Small intestine (tissue), 7 donors: Measurements from ENCODE around the gene ASGR2. TPM values are rescaled to one million over a fixed set of nuclear protein-coding genes. Genes with fewer than 3 reads are reported as not detected.

Source experiments
- DNase-seq, 2 donors: peaks; one replicate each; pipeline versions ENCODE4 v3.0.0 to v3.0.0-alpha.2; 2013
- FAIRE-seq: peaks from 2 replicates; lab custom pipeline; 2012; peaks lifted over from hg19 to GRCh38; lab: Jason Lieb, UNC
- H3K27ac ChIP-seq, 3 donors: one replicate each; pipeline ENCODE4 v1.5.1; 2013; ENCODE audit warnings: low read length in 2 of 3, mild to moderate bottlenecking in 2 of 3, control low read depth in 1 of 3, inconsistent platforms in 1 of 3, low read depth in 1 of 3, moderate library complexity in 1 of 3
- H3K27me3 ChIP-seq, 3 donors: one replicate each; pipeline ENCODE4 v1.6.1; 2013; ENCODE audit warnings: low read length in 3 of 3, inconsistent platforms in 1 of 3; ENCODE audit not compliant: control insufficient read depth in 3 of 3, insufficient read depth in 3 of 3
- H3K36me3 ChIP-seq, 3 donors: one replicate each; pipeline ENCODE4 v1.6.1; 2013; ENCODE audit warnings: low read length in 3 of 3, inconsistent platforms in 1 of 3, low read depth in 1 of 3, mild to moderate bottlenecking in 1 of 3, moderate library complexity in 1 of 3; ENCODE audit not compliant: control insufficient read depth in 3 of 3, insufficient read depth in 2 of 3
- H3K4me1 ChIP-seq, 3 donors: one replicate each; pipeline ENCODE4 v1.6.1; 2013; ENCODE audit warnings: low read length in 2 of 3, inconsistent platforms in 1 of 3, low read depth in 1 of 3, mild to moderate bottlenecking in 1 of 3, moderate library complexity in 1 of 3; ENCODE audit not compliant: control insufficient read depth in 3 of 3, insufficient read depth in 2 of 3
- H3K4me3 ChIP-seq, 3 donors: one replicate each; pipeline ENCODE4 v1.5.1; 2013; ENCODE audit warnings: low read length in 3 of 3, control low read depth in 1 of 3, inconsistent platforms in 1 of 3, low read depth in 1 of 3, mild to moderate bottlenecking in 1 of 3, moderate library complexity in 1 of 3
- H3K9me3 ChIP-seq, 2 donors: one replicate each; pipeline ENCODE4 v1.6.1; 2013; ENCODE audit warnings: low read depth in 1 of 2, low read length in 1 of 2; ENCODE audit not compliant: control insufficient read depth in 2 of 2, insufficient read depth in 1 of 2
- WGBS, 3 donors: extraction: QIAGEN DNeasy Blood & Tissue Kit; methylation state at CpG; one replicate each; pipeline ENCODE4 v1.1.7; 2013; 5-methylcytosine and 5-hydroxymethylcytosine counted together
- polyA plus RNA-seq, 4 donors: library from polyadenylated mRNA; stranded (reverse) in 3 of 4; unstranded in 1 of 4; fragments of 200-250 nt in 3 of 4; fragments of 120-200 nt in 1 of 4; gene quantifications; one replicate each; pipeline versions ENCODE4 v1.2.1 to v1.2.3, GENCODE V29; 2013
- donor health status: healthy with polysubstance abuse.
- donor health status: control.
- donor health status: control.
- donor health status: Bipolar disorder and iron deficiency.
- donor health status: healthy.

Gene ASGR2
- polyA plus RNA-seq, 4 donors, result 0.46 to 0.81 TPM; not detected in 2

- Histone ChIP-seq H3K36me3 (no peaks in the 10 kb centered on the region), H3K27me3 (peaks cover 0 to 3% (median 0%) of the 10 kb centered on the region in 3 donors), H3K4me3 (no peak overlapping the region), H3K4me1 (no peaks in the 10 kb centered on the region), H3K27ac (no peak overlapping the region), H3K9me3 (peaks cover 0 to 4% of the 10 kb centered on the region in 2 donors)
- no peak for DNase-seq
- 43 to 57% (median 54%) methylated on average over 7 of the region's 7 CpGs for WGBS, 3 donors
- no peak for FAIRE-seq
Observed at GRCh38 chr17:7084088-7084487, 30.5 kb downstream of the ASGR2 start.

GRCh38 chr17:7083592-7083991, 31.0 kb downstream of the ASGR2 start:
- Histone ChIP-seq H3K9me3 (peaks cover 0 to 4% of the 10 kb centered on the region in 2 donors), H3K4me3 (no peak overlapping the region), H3K36me3 (no peaks in the 10 kb centered on the region), H3K27ac (no peak overlapping the region), H3K27me3 (peaks cover 0 to 3% (median 0%) of the 10 kb centered on the region in 3 donors), H3K4me1 (no peaks in the 10 kb centered on the region)
- WGBS, 3 donors, result 82 to 84% (median 82%) methylated on average over 4 of the region's 4 CpGs
- no peak for FAIRE-seq
- DNase-seq, result no peak

- DNase-seq, result peak in 1 of 2 donors; percentile 7
Observed at GRCh38 chr17:7081341-7082062, 33.1 kb downstream of the ASGR2 start.

GRCh38 chr17:7080456-7081041, 34.1 kb downstream of the ASGR2 start:
- DNase-seq (no peak), FAIRE-seq (no peak)
- H3K36me3 ChIP-seq, result no peaks in the 10 kb centered on the region
- H3K4me1 ChIP-seq, result no peaks in the 10 kb centered on the region
- no peak overlapping the region for H3K4me3 ChIP-seq
- H3K27me3 ChIP-seq, result no peaks in the 10 kb centered on the region
- no peak overlapping the region for H3K27ac ChIP-seq
- WGBS, 3 donors, result 59 to 82% (median 78%) methylated on average over 10 of the region's 10 CpGs
- H3K9me3 ChIP-seq, result peaks cover 0 to 4% of the 10 kb centered on the region in 2 donors

More at GRCh38 chr17:7081341-7082062, 33.1 kb downstream of the ASGR2 start:
- 78 to 83% (median 82%) methylated on average over 16 of the region's 16 CpGs for WGBS, 3 donors
- Histone ChIP-seq H3K4me1 (no peaks in the 10 kb centered on the region), H3K4me3 (no peak overlapping the region), H3K36me3 (no peaks in the 10 kb centered on the region), H3K27ac (no peak overlapping the region), H3K9me3 (peaks cover 0 to 4% of the 10 kb centered on the region in 2 donors), H3K27me3 (no peaks in the 10 kb centered on the region)
- no peak for FAIRE-seq

- peaks cover 0 to 4% of the 10 kb centered on the region in 2 donors for H3K9me3 ChIP-seq
- H3K4me1 ChIP-seq, result no peaks in the 10 kb centered on the region
- H3K36me3 ChIP-seq, result no peaks in the 10 kb centered on the region
- H3K27ac ChIP-seq, result peak within 1 kb of the TSS in 1 of 3 donors; percentile 6
- H3K4me3 ChIP-seq, result no peak within 1 kb of the TSS
- WGBS, 3 donors, result 63 to 68% (median 67%) methylated on average over 15 of the region's 15 CpGs
- no peak for DNase-seq
- no peak for FAIRE-seq
- H3K27me3 ChIP-seq, result no peaks in the 10 kb centered on the region
Observed at GRCh38 chr17:7079581-7080455, 34.8 kb downstream of the ASGR2 start, which contains the start of gene CLEC10A. TSS of gene CLEC10A (minus strand) at chr17:7080251. CDS start at chr17:7078812, 1,439 bp downstream.

GRCh38 chr17:7078711-7079110, 35.9 kb downstream of the ASGR2 start:
- FAIRE-seq (no peak), DNase-seq (no peak)
- no peaks in the 10 kb centered on the region for H3K4me1 ChIP-seq
- H3K36me3 ChIP-seq, result no peaks in the 10 kb centered on the region
- 79 to 82% (median 80%) methylated on average over 10 of the region's 10 CpGs for WGBS, 3 donors
- H3K27me3 ChIP-seq, result no peaks in the 10 kb centered on the region
- no peak overlapping the region for H3K27ac ChIP-seq
- peaks cover 0 to 4% of the 10 kb centered on the region in 2 donors for H3K9me3 ChIP-seq
- H3K4me3 ChIP-seq, result no peak overlapping the region

- 77 to 86% (median 84%) methylated on average over 7 of the region's 7 CpGs for WGBS, 3 donors
- H3K4me3 ChIP-seq, result no peak overlapping the region
- peaks cover 0 to 4% of the 10 kb centered on the region in 2 donors for H3K9me3 ChIP-seq
- H3K4me1 ChIP-seq, result no peaks in the 10 kb centered on the region
- no peaks in the 10 kb centered on the region for H3K36me3 ChIP-seq
- FAIRE-seq (no peak), DNase-seq (no peak)
- H3K27ac ChIP-seq, result no peak overlapping the region
- no peaks in the 10 kb centered on the region for H3K27me3 ChIP-seq
Observed at GRCh38 chr17:7077911-7078546, 36.6 kb downstream of the ASGR2 start.

GRCh38 chr17:7074931-7075330, 39.7 kb downstream of the ASGR2 start:
- 82 to 84% (median 83%) methylated on average over 14 of the region's 14 CpGs for WGBS, 3 donors
- H3K4me3 ChIP-seq, result no peak overlapping the region

More at GRCh38 chr17:7074931-7075330, 39.7 kb downstream of the ASGR2 start:
- Histone ChIP-seq H3K27me3 (no peaks in the 10 kb centered on the region), H3K27ac (no peak overlapping the region), H3K9me3 (no peaks in the 10 kb centered on the region), H3K36me3 (no peaks in the 10 kb centered on the region), H3K4me1 (no peaks in the 10 kb centered on the region)
- no peak for FAIRE-seq
- DNase-seq, result no peak
